ENCODE results near the gene DOC2A. TPM values are rescaled to one million over a fixed set of nuclear protein-coding genes. Genes with fewer than 3 reads are reported as not detected.

The DOC2A gene
- total and polyA plus RNA-seq, 2 of the 4 experiments (the other 2 are of a cell fraction): under 0.01 to 0.48 TPM

GRCh38 chr16:29982560-29983419 lies 28.0 kb downstream of the DOC2A start:
- no TSS peak for BruUV-seq (replicated peaks)
- no peak overlapping the region for H2BK120ac ChIP-seq (ENCODE audit: low read depth, low read length)
- no peak overlapping the region for H3K4me2 ChIP-seq (ENCODE audit: low read depth, low read length)
- no peak overlapping the region for H3K18ac ChIP-seq (ENCODE audit: low read depth, low read length)
- ChIA-PET POLR2A (ENCODE audit: unreplicated experiment) (no interaction called here), CTCF (no interaction called here)
- H4K20me1 ChIP-seq (ENCODE audit: insufficient read depth, low read length): peaks cover 7% of the 10 kb centered on the region
- peaks cover 11 to 33% of the 10 kb centered on the region in 2 experiments; a peak in 2 of 4 replicates for H3K79me1 ChIP-seq (ENCODE audit: low read depth in 1 of 2, low read length in 2 of 2)
- H2BK20ac ChIP-seq (ENCODE audit: low read depth, low read length): no peak overlapping the region
- no peak overlapping the region for H3K4ac ChIP-seq (ENCODE audit: low read depth, low read length)
- 97% methylated on average over 4 of the region's 24 CpGs; no CpG with 5 or more reads in 1 of the 2 experiments for WGBS, 2 experiments (ENCODE audit: extremely low coverage in 2 of 2, insufficient read length in 1 of 2)
- H4K5ac ChIP-seq (ENCODE audit: low read depth, low read length): no peak overlapping the region
- no peaks in the 10 kb centered on the region for H3K9me3 ChIP-seq (ENCODE audit: control insufficient read depth, insufficient read depth, low read length)
- no peak overlapping the region for H2BK5ac ChIP-seq (ENCODE audit: low read depth, low read length, poor library complexity, severe bottlenecking)
- H3K9ac ChIP-seq (ENCODE audit: low read depth, low read length): no peak overlapping the region
- no peak overlapping the region for H2AK9ac ChIP-seq (replicated peaks; ENCODE audit: low read depth, low read length, poor library complexity)
- dilution Hi-C loops (cut with HindIII; ENCODE audit: low sequenced_read_pairs, unreplicated experiment) (no loop called here), in situ Hi-C loops (cut with MboI; ENCODE audit: low sequenced_read_pairs) (no loop called here), intact Hi-C loops (cut with micrococcal nuclease) (no loop called here)
- H3K4me1 ChIP-seq (ENCODE audit: control insufficient read depth, insufficient read depth, low read length): no peaks in the 10 kb centered on the region
- H3K23ac ChIP-seq (ENCODE audit: low read depth, low read length): no peak overlapping the region
- no peak overlapping the region for H2AK5ac ChIP-seq (ENCODE audit: low read depth, low read length)
- H4K8ac ChIP-seq (ENCODE audit: low read depth in 2 of 2, low read length in 2 of 2): no peak overlapping the region
- no peaks in the 10 kb centered on the region for H3K27me3 ChIP-seq (ENCODE audit: control insufficient read depth, insufficient read depth, low read length)
- no peak overlapping the region for H3K27ac ChIP-seq (ENCODE audit: insufficient read depth, low read length)
- no peak for DNase-seq
- H3K36me3 ChIP-seq (ENCODE audit: control insufficient read depth, insufficient read depth, low read length): peaks cover 87% of the 10 kb centered on the region
- no peak for ATAC-seq (ENCODE audit: low read depth)
- H3K9me1 ChIP-seq (ENCODE audit: insufficient read depth, low read length): peaks cover 10% of the 10 kb centered on the region; the same call in 1 of the 2 replicates
- H4K91ac ChIP-seq (ENCODE audit: insufficient read depth, low read depth, low read length): no peak overlapping the region
- no peak overlapping the region for H3K14ac ChIP-seq (replicated peaks; ENCODE audit: low read depth, low read length)
- no peak overlapping the region for H3K4me3 ChIP-seq (ENCODE audit: insufficient read depth, low read depth, low read length)
- H2BK15ac ChIP-seq (ENCODE audit: low read depth, low read length): no peak overlapping the region
- H3K56ac ChIP-seq (ENCODE audit: extremely low read depth, insufficient read depth, low read length): no peak overlapping the region
- no peak overlapping the region for H2AFZ ChIP-seq (replicated peaks; ENCODE audit: low read length, poor library complexity)
- TF ChIP-seq CHD1 (IDR thresholded peaks at IDR 0.05; ENCODE audit: low read depth, low read length): no peak
- no peak for TF ChIP-seq MAZ (IDR thresholded peaks at IDR 0.05; ENCODE audit: borderline replicate concordance, low read depth, low read length)
- no peak for TF ChIP-seq USF2 (IDR thresholded peaks at IDR 0.05; ENCODE audit: low read depth, low read length)
- TF ChIP-seq NFE2L2 (IDR thresholded peaks at IDR 0.05; ENCODE audit: low read depth, low read length): no peak
- TF ChIP-seq RFX5 (IDR thresholded peaks at IDR 0.05; ENCODE audit: low read depth, low read length): no peak
- TF ChIP-seq FOS (IDR thresholded peaks at IDR 0.05; ENCODE audit: low read depth, low read length): no peak
- TF ChIP-seq CTCF (conservative IDR thresholded peaks at IDR 0.05; ENCODE audit: low read depth, low read length): no peak
- no peak for TF ChIP-seq MXI1 (IDR thresholded peaks at IDR 0.05; ENCODE audit: borderline replicate concordance, low read depth, low read length)
- TF ChIP-seq MAFK (IDR thresholded peaks at IDR 0.05; ENCODE audit: low read depth, low read length): no peak
- TF ChIP-seq RAD21 (IDR thresholded peaks at IDR 0.05; ENCODE audit: low read length): no peak
- TF ChIP-seq ELK1 (IDR thresholded peaks at IDR 0.05; ENCODE audit: borderline replicate concordance, low read depth, low read length): no peak
- TF ChIP-seq SMC3 (IDR thresholded peaks at IDR 0.05; ENCODE audit: low read depth, low read length): no peak
- no peak for TF ChIP-seq POLR2A (IDR thresholded peaks at IDR 0.05; ENCODE audit: low read depth, low read length)
- no peak for TF ChIP-seq RCOR1 (IDR thresholded peaks at IDR 0.05; ENCODE audit: insufficient replicate concordance, low read length)
- TF ChIP-seq CEBPB (IDR thresholded peaks at IDR 0.05; ENCODE audit: low read depth, low read length): no peak

Data from IMR-90 (cell line).